Measurements from ENCODE around the gene C1orf185.

GRCh38 chr1:51175278-51175677 is 73.2 kb downstream of the C1orf185 start:
- TF ChIP-seq GATA3 (IDR thresholded peaks at IDR 0.05; ENCODE audit: low read depth, low read length) (no peak), GATA2 (IDR thresholded peaks at IDR 0.05; ENCODE audit: low read depth, low read length) (no peak)
